NCI-H1417 (cell line): ENCODE data around the gene ALPK1.
"Not testable (repeated sequence)": the region's sequence is repeated elsewhere in the genome, so short reads cannot be mapped to it uniquely, and the experiment has no call there.

ENCODE experiments used
- DNase-seq, 3 experiments: peaks; one replicate each; lab custom pipeline; 2025; lab: John Stamatoyannopoulos, UW

The ALPK1 gene

GRCh38 chr4:112451831-112452230, 154.7 kb downstream of the ALPK1 start:
- DNase-seq = no peak

DNA sequence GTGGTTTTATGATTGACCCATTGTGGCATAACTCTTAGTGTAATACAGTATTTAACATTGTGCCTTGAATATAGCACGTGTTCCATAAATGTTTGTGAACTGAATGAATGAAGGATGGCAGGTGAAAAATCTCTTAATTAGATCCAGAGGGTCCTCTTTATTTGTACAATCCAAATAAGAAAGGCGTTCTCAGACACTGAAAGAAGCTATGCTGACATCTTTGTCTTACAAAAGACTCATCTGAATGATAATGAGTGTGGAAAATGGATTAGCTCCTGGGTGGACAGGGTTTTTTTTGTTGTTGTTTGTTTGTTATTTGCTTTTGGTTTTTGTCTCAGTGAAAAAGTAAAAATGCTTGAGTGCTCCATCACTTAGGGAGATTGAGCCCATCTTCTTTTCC, 156.2 kb downstream of the ALPK1 start:
- no peak for DNase-seq

- DNase-seq = no peak
Measured at GRCh38 chr4:112472318-112472717, 175.1 kb downstream of the ALPK1 start.

DNA sequence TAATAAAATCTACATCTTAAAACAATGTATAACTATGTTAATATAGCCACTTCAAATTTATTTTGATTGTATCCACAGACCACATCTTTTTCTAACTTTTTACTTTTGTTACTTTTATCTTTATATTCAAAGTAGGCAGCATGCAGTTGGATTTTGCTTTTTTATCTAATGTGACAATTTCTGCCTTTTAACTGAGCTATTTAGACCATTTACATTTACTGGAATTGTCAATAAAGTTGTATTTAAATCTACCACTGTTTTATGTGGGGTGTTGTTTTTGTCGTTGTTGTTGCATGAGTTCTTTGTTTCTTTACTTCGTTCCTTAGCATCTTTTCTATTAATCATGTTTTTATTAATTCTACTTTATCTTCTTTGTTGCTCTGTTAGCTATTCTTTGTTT, 176.8 kb downstream of the ALPK1 start:
- DNase-seq = no peak

- DNase-seq = no peak
Measured at GRCh38 chr4:112485930-112486329, 188.8 kb downstream of the ALPK1 start.

GRCh38 chr4:112490808-112491207, 193.6 kb downstream of the ALPK1 start:
- DNase-seq = not testable (repeated sequence)
